SKM-1 (cell line): Measurements from ENCODE around the gene IFNL3.

Experiments used
- DNase-seq: peaks from one replicate; lab custom pipeline; 2025; ENCODE audit not compliant: unreplicated experiment; lab: John Stamatoyannopoulos, UW

IFNL3 gene

GRCh38 chr19:39194832-39195542 is 49.8 kb downstream of the IFNL3 start:
- DNase-seq: no peak

- DNase-seq: no peak
These were observed 51.0 kb downstream of the IFNL3 start for GRCh38 chr19:39193803-39194202.
